ENCODE measurements around the gene LLGL2.

- TF ChIP-seq CTCF (conservative IDR thresholded peaks at IDR 0.05; ENCODE audit: low read depth, low read length), result no peak
- no peak for TF ChIP-seq EZH2 (IDR thresholded peaks at IDR 0.05; ENCODE audit: borderline replicate concordance, low read depth, low read length, poor library complexity, severe bottlenecking)
Observed at GRCh38 chr17:75513641-75514000, 11.9 kb upstream of the LLGL2 start.

All from A673 (cell line).